ENCODE results near the gene CACNB2. TPM values are rescaled to one million over a fixed set of nuclear protein-coding genes. Genes with fewer than 3 reads are reported as not detected.

Gene CACNB2
- total and polyA plus RNA-seq, 2 experiments from 2014 or later = 4.6 to 5.3 TPM

- Histone ChIP-seq H3K36me3 (replicated peaks; ENCODE audit: insufficient read depth, low read depth) (no peaks in the 10 kb centered on the region), H2AFZ (no peak overlapping the region), H3K9me2 (replicated peaks; ENCODE audit: insufficient read depth) (no peaks in the 10 kb centered on the region), H3K4me3 (no peak overlapping the region), H3K27ac (no peak overlapping the region), H3K27me3 (no peaks in the 10 kb centered on the region), H3K4me1 (ENCODE audit: insufficient read depth) (no peaks in the 10 kb centered on the region), H3K9me3 (ENCODE audit: low read depth) (no peaks in the 10 kb centered on the region), H3K79me2 (no peaks in the 10 kb centered on the region), H4K20me1 (ENCODE audit: insufficient read depth, poor library complexity, severe bottlenecking) (no peaks in the 10 kb centered on the region), H3K4me2 (no peak overlapping the region)
- TF ChIP-seq EZH2 (IDR thresholded peaks at IDR 0.05; ENCODE audit: borderline replicate concordance) = no peak
- no peak for TF ChIP-seq EZH2phosphoT487 (IDR thresholded peaks at IDR 0.05; ENCODE audit: low read depth, severe bottlenecking, unreplicated experiment)
- no peak for TF ChIP-seq CTCF (IDR thresholded peaks at IDR 0.05; ENCODE audit: poor library complexity)
- WGBS (ENCODE audit: low lambda C conversion rate, missing lambda C conversion rate) = 80% methylated on average over 9 of the region's 9 CpGs
- DNase-seq (ENCODE audit: low spot score) = no peak
Measured at GRCh38 chr10:18293536-18294510, 153.6 kb downstream of the CACNB2 start.

GRCh38 chr10:18294633-18295032, 154.4 kb downstream of the CACNB2 start:
- no peak for DNase-seq (ENCODE audit: low spot score)
- H2AFZ ChIP-seq = no peak overlapping the region
- H3K79me2 ChIP-seq = no peaks in the 10 kb centered on the region
- no peak overlapping the region for H3K27ac ChIP-seq
- H4K20me1 ChIP-seq (ENCODE audit: insufficient read depth, poor library complexity, severe bottlenecking) = no peaks in the 10 kb centered on the region
- H3K4me2 ChIP-seq = no peak overlapping the region
- H3K27me3 ChIP-seq = no peaks in the 10 kb centered on the region
- no peaks in the 10 kb centered on the region for H3K9me3 ChIP-seq (ENCODE audit: low read depth)
- TF ChIP-seq EZH2phosphoT487 (IDR thresholded peaks at IDR 0.05; ENCODE audit: low read depth, severe bottlenecking, unreplicated experiment) (no peak), CTCF (IDR thresholded peaks at IDR 0.05; ENCODE audit: poor library complexity) (no peak), EZH2 (IDR thresholded peaks at IDR 0.05; ENCODE audit: borderline replicate concordance) (no peak)
- no peak overlapping the region for H3K4me3 ChIP-seq
- H3K4me1 ChIP-seq (ENCODE audit: insufficient read depth) = no peaks in the 10 kb centered on the region
- H3K36me3 ChIP-seq (replicated peaks; ENCODE audit: insufficient read depth, low read depth) = no peaks in the 10 kb centered on the region
- WGBS (ENCODE audit: low lambda C conversion rate, missing lambda C conversion rate) = 86% methylated on average over 4 of the region's 4 CpGs
- H3K9me2 ChIP-seq (replicated peaks; ENCODE audit: insufficient read depth) = no peaks in the 10 kb centered on the region

GRCh38 chr10:18297659-18298058, 157.4 kb downstream of the CACNB2 start:
- no peak overlapping the region for H3K27ac ChIP-seq
- no peak overlapping the region for H3K4me2 ChIP-seq
- DNase-seq (ENCODE audit: low spot score) = no peak
- 88% methylated on average over 5 of the region's 5 CpGs for WGBS (ENCODE audit: low lambda C conversion rate, missing lambda C conversion rate)
- H2AFZ ChIP-seq = no peak overlapping the region
- H3K4me1 ChIP-seq (ENCODE audit: insufficient read depth) = no peaks in the 10 kb centered on the region
- no peaks in the 10 kb centered on the region for H3K27me3 ChIP-seq
- no peaks in the 10 kb centered on the region for H3K9me3 ChIP-seq (ENCODE audit: low read depth)
- no peaks in the 10 kb centered on the region for H3K79me2 ChIP-seq
- TF ChIP-seq EZH2 (IDR thresholded peaks at IDR 0.05; ENCODE audit: borderline replicate concordance) = no peak
- no peak overlapping the region for H3K4me3 ChIP-seq
- H3K9me2 ChIP-seq (replicated peaks; ENCODE audit: insufficient read depth) = no peaks in the 10 kb centered on the region
- H3K36me3 ChIP-seq (replicated peaks; ENCODE audit: insufficient read depth, low read depth) = no peaks in the 10 kb centered on the region
- no peaks in the 10 kb centered on the region for H4K20me1 ChIP-seq (ENCODE audit: insufficient read depth, poor library complexity, severe bottlenecking)

GRCh38 chr10:18298256-18298655, 158.0 kb downstream of the CACNB2 start:
- H3K27me3 ChIP-seq = no peaks in the 10 kb centered on the region
- H3K9me2 ChIP-seq (replicated peaks; ENCODE audit: insufficient read depth) = no peaks in the 10 kb centered on the region
- H3K4me3 ChIP-seq = no peak overlapping the region
- WGBS (ENCODE audit: low lambda C conversion rate, missing lambda C conversion rate) = 96% methylated on average over 9 of the region's 9 CpGs
- no peak for DNase-seq (ENCODE audit: low spot score)
- no peaks in the 10 kb centered on the region for H3K9me3 ChIP-seq (ENCODE audit: low read depth)
- H3K4me2 ChIP-seq = no peak overlapping the region
- no peak overlapping the region for H2AFZ ChIP-seq
- no peaks in the 10 kb centered on the region for H4K20me1 ChIP-seq (ENCODE audit: insufficient read depth, poor library complexity, severe bottlenecking)
- H3K36me3 ChIP-seq (replicated peaks; ENCODE audit: insufficient read depth, low read depth) = no peaks in the 10 kb centered on the region
- H3K79me2 ChIP-seq = no peaks in the 10 kb centered on the region
- no peaks in the 10 kb centered on the region for H3K4me1 ChIP-seq (ENCODE audit: insufficient read depth)
- no peak for TF ChIP-seq CTCF (IDR thresholded peaks at IDR 0.05; ENCODE audit: poor library complexity)
- no peak overlapping the region for H3K27ac ChIP-seq

Data from hepatocyte (in vitro differentiated cells).